GM06990 (cell line): ENCODE results near the gene VDR.

Source experiments
- DNase-seq: peaks from one replicate; pipeline ENCODE4 v3.0.0-alpha.2; 2011; ENCODE audit not compliant: insufficient read length; ENCODE audit errors: extremely low read depth
- H3K27me3 ChIP-seq: replicated peaks from 2 replicates; pipeline ENCODE4 v1.6.0; 2011; ENCODE audit warnings: low read length; ENCODE audit not compliant: control insufficient read depth, insufficient read depth
- H3K36me3 ChIP-seq: 2 replicates; pipeline ENCODE4 v1.5.1; 2011; ENCODE audit warnings: low read length; ENCODE audit not compliant: control insufficient read depth, insufficient read depth
- H3K4me3 ChIP-seq: replicated peaks from 2 replicates; pipeline ENCODE4 v1.5.1; 2011; ENCODE audit warnings: low read depth, mild to moderate bottlenecking, control low read depth, low read length
- CTCF ChIP-seq: IDR thresholded peaks from 2 replicates; pipeline ENCODE4 v1.5.1; 2011; ENCODE audit warnings: low read length, control low read depth, mild to moderate bottlenecking, inconsistent platforms; ENCODE audit not compliant: insufficient read depth, poor library complexity, severe bottlenecking

VDR gene

DNA sequence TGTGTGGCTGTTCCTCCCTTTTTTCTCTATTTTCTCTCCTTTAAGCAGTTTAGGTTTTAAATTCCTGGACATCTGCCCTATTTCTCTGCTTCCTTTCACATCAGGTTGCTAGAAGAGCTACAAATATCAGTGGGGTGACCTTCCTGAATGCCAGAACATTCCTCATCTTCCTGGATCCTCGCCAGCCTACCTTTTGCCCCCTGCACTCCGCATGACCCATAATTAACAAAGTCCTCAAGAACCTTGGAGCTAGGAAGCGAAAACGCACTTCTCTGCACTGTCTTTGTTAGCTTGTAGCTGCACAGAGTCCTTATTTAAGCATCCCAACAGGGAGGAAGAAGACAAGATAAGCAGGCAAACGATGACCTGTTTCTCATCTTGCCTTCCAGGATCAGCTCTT lies 30.5 kb downstream of the VDR start:
- Histone ChIP-seq H3K27me3 (no peaks in the 10 kb centered on the region), H3K4me3 (no peak overlapping the region), H3K36me3 (peaks cover 1% of the 10 kb centered on the region)
- DNase-seq, result no peak
- no peak for TF ChIP-seq CTCF

DNA sequence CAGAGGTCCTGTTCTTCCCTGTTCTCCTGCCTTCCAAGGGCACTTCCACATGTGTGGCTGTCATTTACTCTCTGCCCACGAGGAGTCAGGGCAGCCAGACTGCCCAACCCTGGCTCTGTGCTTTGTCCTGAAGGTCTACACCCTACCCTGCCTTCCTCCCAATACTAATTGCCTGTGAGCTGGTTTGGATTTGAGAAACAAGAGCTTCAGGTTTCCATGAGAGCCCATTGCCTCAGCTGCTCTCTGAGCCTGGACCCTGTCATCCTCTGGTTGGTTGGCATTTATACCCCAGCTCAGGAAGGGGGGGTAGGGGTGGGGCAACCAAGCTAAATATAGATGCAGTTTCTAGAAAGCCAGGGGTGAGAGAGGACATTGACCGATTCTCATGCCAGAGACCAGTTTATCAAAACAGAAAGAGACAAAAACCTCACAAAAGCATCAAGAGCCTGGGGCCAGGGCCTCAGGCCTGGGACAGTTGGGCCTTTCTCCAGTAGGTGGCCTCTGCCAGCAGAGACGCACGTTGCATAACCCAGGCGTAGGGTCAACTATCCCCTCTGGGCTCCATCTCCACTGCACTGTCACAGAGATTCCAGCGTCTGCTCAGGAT lies 34.5 kb downstream of the VDR start:
- Histone ChIP-seq H3K36me3 (no peaks in the 10 kb centered on the region), H3K4me3 (no peak overlapping the region), H3K27me3 (no peaks in the 10 kb centered on the region)
- DNase-seq, result no peak
- TF ChIP-seq CTCF, result peak; percentile 39

GRCh38 chr12:47868552-47869031 lies 36.2 kb downstream of the VDR start:
- peak; percentile 53 for DNase-seq
- Histone ChIP-seq H3K27me3 (no peaks in the 10 kb centered on the region), H3K4me3 (no peak overlapping the region), H3K36me3 (no peaks in the 10 kb centered on the region; the same call in 1 of the 2 replicates)
- TF ChIP-seq CTCF, result no peak

DNA sequence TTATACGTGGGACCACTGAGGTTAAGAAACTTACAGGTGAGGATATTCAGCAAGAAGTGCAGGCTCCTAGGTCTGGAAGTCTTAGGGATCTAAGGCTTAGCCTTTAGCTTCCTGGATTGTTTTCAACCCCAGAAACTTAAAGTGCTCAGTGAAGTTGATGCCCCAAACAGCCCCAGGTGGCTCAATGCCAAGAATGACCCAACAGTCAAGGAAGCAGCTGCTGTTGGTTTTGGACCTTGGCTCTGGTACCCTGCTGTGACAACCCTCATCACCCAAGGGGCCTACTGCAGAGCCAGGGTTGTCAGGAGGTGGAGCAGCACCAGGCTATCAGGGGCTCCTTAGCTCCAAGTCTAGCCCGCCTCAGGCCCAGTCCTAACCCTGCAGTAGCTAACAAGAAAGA lies 36.8 kb downstream of the VDR start:
- Histone ChIP-seq H3K4me3 (no peak overlapping the region), H3K27me3 (no peaks in the 10 kb centered on the region), H3K36me3 (no peaks in the 10 kb centered on the region; the same call in 1 of the 2 replicates)
- no peak for TF ChIP-seq CTCF
- DNase-seq, result no peak

DNA sequence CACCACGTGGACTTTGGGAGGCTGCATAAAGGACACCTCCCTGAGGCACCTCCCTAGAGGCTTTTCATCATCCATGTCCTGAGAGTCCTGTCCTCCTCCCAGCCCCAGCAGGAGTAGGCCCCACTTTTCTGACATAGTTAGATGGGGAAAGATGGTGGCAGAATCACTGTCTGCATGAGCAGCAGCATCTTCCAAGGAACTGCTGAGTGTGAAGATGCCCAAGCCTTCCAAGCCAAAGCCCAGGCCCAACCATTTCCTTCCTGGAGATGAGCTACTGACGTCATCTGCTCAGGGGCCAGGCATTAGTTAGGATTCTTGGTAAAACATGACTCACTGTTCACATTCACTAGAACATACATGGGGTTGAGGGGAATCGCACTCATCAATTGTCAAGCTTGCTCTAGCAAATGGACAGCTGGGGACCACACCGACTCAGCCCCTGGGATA lies 37.3 kb downstream of the VDR start:
- no peak overlapping the region for H3K4me3 ChIP-seq
- no peaks in the 10 kb centered on the region; the same call in 1 of the 2 replicates for H3K36me3 ChIP-seq
- H3K27me3 ChIP-seq, result no peaks in the 10 kb centered on the region
- DNase-seq, result no peak
- no peak for TF ChIP-seq CTCF
